Gastroesophageal sphincter (tissue), 3 donors: ENCODE measurements around the gene SPAG16.

Experiments
- CTCF ChIP-seq, 4 experiments: fragments of 200-600 bp in 2 of 4; fragments of 450-650 bp in 2 of 4; sonication (generic) in 1 of 4; IDR thresholded peaks; one replicate each; pipeline ENCODE4 v1.5.1; 2017 to 2019; ENCODE audit warnings: antibody characterized with exemption in 4 of 4, mild to moderate bottlenecking in 2 of 4, moderate library complexity in 2 of 4
- POLR2A ChIP-seq, 2 donors: fragments of 450-650 bp; IDR thresholded peaks; one replicate each; pipeline ENCODE4 v1.6.1; 2017; ENCODE audit warnings: antibody characterized with exemption in 2 of 2, mild to moderate bottlenecking in 2 of 2, moderate library complexity in 1 of 2
- POLR2AphosphoS5 ChIP-seq: sonication (generic); formaldehyde crosslinking; IDR thresholded peaks from one replicate; pipeline ENCODE4 v1.6.1; 2017; ENCODE audit warnings: antibody characterized with exemption

- no peak for TF ChIP-seq POLR2AphosphoS5
- TF ChIP-seq CTCF (IDR thresholded peaks at IDR 0.05): no peak
- TF ChIP-seq POLR2A (IDR thresholded peaks at IDR 0.05): no peak
These were observed 970.8 kb downstream of the SPAG16 start for GRCh38 chr2:214255046-214255445.
